HG02798 (cell line): ENCODE results near the gene C12orf75.

Experiments
- ATAC-seq: cut with Tn5 transposase; IDR thresholded peaks from one replicate; pipeline ENCODE4 v1.9.1; 2021; ENCODE audit warnings: mild to moderate bottlenecking; ENCODE audit not compliant: unreplicated experiment, poor library complexity

Gene C12orf75

DNA sequence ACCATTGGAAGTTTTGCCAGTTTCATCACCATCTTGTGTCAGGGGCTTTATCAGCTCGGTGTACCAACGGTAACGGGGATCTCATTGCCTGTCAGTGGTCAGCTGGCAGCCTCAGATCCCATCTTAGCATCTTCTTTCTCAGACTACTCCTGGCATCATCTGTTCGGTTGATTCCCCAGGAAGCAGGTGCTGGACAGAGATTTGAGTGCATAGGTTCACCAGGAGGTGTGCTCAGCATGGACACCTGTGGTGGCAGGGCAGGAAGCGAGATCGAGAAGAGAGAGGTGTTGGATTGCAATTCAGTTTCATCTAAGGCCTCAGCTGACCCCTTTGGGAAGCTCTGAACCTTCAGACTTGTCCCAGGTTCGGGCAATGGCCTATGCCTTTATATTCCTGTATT, 76.0 kb downstream of the C12orf75 start:
- ATAC-seq = no peak

DNA sequence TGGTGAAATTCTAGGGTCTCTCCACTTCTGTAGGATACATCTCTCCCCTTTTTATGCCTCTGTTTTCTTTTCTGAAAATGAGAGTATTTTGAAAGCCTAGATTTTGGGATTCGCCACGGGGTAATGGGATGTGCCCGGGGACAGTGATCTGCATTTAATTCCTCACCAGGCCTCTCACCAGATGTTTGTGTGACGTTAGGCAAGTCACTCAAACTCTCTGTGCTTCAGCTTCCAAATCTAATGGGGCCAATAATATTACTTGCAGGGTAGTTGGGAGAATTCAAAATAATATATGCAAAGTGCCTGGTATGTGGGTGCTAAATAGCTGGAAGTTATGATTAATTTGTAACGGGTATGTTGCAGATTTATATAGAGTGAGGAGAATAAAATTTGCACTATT, 78.8 kb downstream of the C12orf75 start:
- no peak for ATAC-seq

DNA sequence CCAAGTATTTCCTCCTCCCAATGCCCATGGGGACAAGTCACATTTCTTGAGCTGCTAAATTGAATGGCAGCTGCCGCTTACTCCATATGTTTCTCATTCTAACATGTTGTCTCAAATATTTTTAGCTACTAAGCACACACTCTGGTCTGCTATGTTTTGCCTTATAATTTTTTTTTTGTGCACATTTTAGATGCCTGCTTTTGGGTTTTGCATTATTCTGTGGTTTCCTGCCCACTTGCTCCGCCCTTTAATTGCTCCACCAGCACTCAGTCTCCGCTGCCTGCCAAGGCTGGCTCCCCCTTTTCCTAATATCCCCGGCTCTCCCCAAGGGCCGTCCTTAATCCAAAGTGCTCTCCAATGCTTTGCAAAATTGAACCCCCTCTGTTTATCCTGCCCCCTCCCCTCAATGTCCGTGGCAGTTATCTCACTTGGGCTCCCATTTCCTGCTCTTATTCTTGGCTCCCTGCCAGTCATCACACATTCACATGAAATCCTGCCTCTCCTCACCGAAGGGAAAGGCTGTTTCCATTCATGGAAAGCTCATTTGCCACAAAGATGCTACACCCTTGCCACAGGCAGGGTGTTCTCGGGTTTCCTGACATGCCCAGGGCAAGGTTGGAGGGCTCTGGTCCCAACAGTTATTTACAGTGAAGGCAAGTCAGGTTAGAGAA, 79.4 kb downstream of the C12orf75 start:
- no peak for ATAC-seq

DNA sequence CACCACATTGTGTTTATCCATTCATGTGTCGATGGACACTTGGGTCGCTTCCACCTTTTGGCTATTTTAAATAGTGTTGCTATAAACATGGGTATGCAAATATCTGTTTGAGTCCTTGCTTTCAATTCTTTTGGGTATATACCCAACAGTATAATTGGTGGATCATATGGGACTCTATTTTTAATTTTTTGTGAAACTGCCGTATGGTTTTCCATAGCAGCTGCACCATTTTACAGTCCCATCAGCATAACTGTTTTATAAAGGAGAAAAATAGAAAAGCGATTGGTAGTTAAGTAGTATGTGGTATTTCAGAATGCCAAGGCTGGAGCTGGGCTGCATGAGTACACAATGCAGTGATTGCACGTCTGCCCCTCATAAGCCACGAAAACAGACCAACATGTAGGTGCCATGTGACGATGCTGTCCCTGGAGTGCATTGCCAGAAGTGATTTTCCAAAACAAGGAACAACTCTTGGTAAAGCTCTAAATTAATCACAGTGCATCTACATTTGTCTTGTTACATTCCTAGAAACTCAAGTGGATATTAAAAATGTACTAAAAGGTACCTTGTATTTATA, 83.5 kb downstream of the C12orf75 start:
- ATAC-seq = no peak

DNA sequence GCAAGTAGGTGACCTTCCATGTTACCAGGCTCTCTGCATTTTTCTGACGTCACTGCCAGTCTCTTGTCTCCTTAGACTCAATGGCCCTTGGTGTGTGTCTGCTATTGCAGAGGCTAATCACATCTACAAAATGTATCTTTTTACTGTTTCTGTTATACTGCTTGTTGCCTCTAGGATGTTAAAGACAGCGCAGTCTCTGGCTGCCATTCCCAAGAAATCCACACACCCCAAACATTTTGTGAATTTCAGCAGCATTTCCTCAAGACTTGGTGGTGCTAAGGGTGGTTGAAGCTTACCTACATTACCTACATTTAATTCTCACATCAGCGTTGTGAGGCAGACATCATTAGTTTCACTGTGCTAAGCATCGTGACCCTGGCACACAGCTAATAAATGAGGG, 87.2 kb downstream of the C12orf75 start:
- no peak for ATAC-seq

DNA sequence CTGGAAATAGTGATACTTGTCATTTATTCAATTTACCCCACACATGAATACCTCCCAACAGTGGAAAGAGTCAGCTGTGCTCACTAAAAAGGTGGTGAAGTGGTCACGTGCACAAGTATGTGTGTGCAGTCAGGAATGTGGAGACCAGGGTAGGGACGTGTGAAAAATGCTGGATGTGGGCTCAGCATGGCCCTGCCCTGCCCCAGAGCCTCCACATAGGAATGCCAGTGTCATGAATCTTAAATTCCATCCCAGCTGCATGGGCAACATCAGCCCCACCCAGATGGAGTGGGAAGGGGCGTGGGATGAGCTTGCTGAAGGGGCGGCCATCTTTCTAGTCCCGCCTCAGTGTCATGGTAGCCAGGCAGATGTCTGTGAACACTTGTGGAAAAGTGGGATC, 87.7 kb downstream of the C12orf75 start:
- no peak for ATAC-seq

DNA sequence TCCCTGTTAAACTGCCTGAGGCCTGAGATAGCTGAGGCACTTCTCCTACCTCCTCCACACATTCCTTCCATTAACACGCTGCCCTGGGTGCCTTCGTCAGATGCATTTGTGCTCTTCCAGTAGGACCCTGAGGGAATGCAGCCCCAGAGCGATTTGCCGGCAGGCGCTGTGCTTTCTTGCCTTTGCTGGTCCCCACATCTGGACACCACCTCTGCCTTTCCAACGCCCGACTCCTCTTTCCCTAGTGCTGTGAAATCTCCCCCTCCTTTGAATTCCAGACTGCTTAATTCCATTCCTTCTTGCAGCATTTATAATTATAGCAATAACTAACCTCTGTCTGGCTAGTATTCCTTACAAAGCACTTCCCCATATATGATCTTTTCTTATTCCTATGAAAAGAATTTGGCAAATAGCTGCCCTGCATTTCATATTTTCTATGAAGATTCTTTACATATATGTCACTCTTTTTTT, 88.4 kb downstream of the C12orf75 start:
- ATAC-seq = no peak

DNA sequence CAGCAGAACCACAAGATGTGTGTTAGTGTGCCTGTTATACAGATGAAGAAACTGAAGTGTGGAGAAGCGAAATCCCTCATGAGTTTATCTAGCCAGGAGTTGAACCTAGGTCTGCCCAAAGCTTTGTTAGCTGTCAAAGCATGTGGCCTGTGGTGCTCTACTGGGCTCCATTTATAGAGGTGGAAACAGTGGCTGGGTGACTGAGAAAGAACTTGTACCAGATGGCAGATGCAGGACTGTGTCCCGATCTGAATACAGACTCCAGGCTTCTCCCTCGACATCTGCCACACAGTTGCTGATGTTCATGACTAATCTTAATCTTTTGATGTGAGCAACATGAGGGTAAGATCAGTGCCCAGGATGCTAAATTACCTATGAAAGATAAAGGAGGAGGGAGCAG, 89.1 kb downstream of the C12orf75 start:
- no peak for ATAC-seq

DNA sequence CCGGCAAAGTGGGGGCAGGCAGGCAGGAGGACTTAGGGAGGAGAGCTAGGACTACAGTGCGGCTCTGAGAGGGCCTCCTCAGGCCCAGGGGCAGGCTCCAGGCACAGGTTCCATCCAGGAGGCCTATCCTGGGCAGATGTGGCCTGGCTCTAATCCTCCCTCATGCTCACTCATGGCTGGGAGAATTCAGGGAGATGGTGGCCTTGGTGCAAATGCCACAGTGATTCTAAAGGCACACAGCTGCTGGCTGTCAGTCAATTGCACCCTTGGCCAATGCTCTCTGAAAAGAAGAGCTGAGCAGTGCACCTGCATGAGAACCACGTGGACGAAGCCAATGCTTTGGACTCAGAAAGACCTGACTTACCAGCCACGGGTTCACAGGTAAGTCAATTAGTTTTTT, 89.6 kb downstream of the C12orf75 start:
- ATAC-seq = no peak

DNA sequence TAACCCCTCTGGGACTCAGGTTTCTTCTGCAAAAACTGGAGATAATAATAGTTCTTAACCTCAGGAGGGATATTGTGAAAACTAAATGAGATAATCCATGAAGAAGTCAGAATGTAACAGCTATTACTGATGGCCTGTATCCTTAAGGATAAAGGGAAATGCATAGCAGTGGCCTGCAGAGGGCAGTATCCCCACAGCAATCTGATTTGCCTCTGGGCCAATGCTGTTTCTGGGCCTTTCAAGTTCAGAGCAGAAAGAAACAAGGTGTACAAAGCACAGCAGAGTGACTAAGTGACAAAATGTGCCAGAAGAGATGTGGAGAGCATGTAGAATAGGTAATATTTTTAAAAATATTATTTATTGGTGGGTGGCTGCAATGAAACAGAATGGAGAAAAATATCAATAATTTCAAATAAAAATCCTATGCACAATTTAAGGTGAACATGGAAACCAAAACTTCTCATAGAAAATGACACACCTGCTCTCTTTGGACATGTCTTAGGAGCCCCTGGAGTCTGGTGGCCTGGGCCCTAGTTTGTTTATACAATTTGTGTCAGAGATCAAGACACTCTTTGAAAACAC, 90.3 kb downstream of the C12orf75 start:
- ATAC-seq = peak; percentile 57
